ENCODE data around the gene ALDH1L1.

ALDH1L1 gene

DNA sequence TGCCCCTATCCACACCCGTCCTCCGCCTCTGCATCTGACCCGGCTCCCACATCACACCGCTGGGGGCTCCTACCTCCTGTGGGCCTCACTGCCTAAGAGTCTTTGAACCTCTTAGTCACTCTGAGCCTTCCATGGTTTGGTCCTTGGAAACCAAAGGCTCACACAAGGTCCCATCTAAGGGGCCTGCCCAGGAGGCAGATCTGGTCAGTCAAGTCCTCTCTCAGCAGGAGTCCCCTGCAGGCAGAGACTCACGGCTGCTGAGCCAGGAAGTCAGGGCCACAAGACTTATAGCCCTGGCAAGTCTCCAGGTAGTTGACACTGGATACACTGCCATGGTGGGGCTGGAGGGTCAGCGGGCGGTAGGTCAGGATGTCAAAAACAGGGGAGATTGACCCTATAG is 31.2 kb upstream of the ALDH1L1 start:
- TF ChIP-seq, protein P1, sequence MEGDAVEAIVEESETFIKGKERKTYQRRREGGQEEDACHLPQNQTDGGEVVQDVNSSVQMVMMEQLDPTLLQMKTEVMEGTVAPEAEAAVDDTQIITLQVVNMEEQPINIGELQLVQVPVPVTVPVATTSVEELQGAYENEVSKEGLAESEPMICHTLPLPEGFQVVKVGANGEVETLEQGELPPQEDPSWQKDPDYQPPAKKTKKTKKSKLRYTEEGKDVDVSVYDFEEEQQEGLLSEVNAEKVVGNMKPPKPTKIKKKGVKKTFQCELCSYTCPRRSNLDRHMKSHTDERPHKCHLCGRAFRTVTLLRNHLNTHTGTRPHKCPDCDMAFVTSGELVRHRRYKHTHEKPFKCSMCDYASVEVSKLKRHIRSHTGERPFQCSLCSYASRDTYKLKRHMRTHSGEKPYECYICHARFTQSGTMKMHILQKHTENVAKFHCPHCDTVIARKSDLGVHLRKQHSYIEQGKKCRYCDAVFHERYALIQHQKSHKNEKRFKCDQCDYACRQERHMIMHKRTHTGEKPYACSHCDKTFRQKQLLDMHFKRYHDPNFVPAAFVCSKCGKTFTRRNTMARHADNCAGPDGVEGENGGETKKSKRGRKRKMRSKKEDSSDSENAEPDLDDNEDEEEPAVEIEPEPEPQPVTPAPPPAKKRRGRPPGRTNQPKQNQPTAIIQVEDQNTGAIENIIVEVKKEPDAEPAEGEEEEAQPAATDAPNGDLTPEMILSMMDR (conservative IDR thresholded peaks at IDR 0.05; ENCODE audit: low read depth, low read length) = no peak
- DNase-seq (ENCODE audit: low read depth) = peak; percentile 2
- H3K4me3 ChIP-seq (ENCODE audit: low read depth, low read length) = no peak overlapping the region

DNA sequence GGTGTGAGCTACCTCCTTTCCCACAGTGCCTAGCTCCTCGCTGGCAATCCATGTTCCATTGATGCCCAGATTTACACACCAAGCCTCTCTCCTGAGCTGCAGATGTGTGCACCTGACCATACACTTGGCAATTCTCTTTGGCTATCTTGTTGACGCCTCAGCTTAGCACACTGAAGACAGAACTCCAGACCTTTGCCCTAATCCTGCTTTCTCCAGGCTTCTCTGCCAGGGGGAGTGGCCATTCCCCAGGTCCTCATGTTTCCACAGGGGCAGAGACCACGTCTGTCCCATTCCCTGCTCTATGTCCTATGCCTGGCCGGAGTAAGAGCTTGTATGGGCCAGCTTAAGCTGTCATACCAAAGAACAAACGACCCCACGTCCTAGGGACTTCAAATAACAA is 30.2 kb upstream of the ALDH1L1 start:
- no peak for DNase-seq (ENCODE audit: low read depth)
- TF ChIP-seq, protein P1 (conservative IDR thresholded peaks at IDR 0.05; ENCODE audit: low read depth, low read length) = no peak
- H3K4me3 ChIP-seq (ENCODE audit: low read depth, low read length) = no peak overlapping the region

DNA sequence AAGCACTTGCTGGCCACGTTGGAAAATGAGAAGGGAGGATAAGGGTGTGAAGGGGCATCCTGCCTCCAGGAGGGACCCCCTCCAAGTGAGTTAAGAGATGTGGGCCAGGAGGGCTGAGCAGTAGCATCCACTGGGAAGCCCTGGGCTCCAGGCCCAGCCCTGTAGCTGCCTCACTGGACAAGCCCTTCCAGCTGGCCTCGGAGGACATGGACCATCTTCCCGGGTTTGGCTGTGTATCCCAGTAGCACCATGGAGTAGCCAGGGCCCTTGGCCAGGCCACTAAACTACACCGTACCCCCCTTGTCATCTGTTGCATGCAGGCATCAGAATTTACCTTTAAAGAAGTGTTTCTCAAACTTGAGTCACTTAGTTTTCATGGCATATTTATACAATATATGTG is 29.4 kb upstream of the ALDH1L1 start:
- TF ChIP-seq, protein P1 (conservative IDR thresholded peaks at IDR 0.05; ENCODE audit: low read depth, low read length) = no peak
- no peak overlapping the region for H3K4me3 ChIP-seq (ENCODE audit: low read depth, low read length)
- no peak for DNase-seq (ENCODE audit: low read depth)

GRCh38 chr3:126208606-126209256 is 28.3 kb upstream of the ALDH1L1 start:
- peak; percentile 97 for DNase-seq (ENCODE audit: low read depth)
- H3K4me3 ChIP-seq (ENCODE audit: low read depth, low read length) = no peak overlapping the region
- TF ChIP-seq, protein P1 (conservative IDR thresholded peaks at IDR 0.05; ENCODE audit: low read depth, low read length) = no peak

DNA sequence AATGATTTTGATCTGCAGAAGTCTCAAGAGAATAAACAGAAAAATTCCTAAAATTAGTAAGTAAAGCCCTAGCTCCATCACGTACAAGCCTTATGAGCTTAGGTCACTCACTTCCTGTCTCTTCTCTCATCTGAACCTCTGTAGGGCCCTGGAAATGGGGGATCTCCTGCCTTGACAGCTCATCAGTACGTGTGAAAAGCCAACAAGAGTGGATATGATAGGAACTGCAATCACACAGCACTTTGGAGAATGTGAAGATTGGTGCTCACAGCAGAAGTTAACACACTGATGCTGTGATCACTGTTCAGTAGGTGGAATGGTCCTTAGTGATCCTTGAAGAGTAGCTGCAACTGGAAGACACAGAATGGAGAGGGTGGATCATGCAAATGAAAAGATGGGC is 27.8 kb upstream of the ALDH1L1 start:
- H3K4me3 ChIP-seq (ENCODE audit: low read depth, low read length) = no peak overlapping the region
- DNase-seq (ENCODE audit: low read depth) = no peak
- TF ChIP-seq, protein P1 (conservative IDR thresholded peaks at IDR 0.05; ENCODE audit: low read depth, low read length) = no peak

- no peak overlapping the region for H3K4me3 ChIP-seq (ENCODE audit: low read depth, low read length)
- DNase-seq (ENCODE audit: low read depth) = no peak
- TF ChIP-seq, protein P1 (conservative IDR thresholded peaks at IDR 0.05; ENCODE audit: low read depth, low read length) = no peak
Observed at GRCh38 chr3:126207166-126207565, 26.8 kb upstream of the ALDH1L1 start.

All from choroid plexus epithelial cell (primary cell).